ENCODE data around the gene FSD1L.
A peak's percentile ranks its signal among the peaks of the same experiment; 100 is the strongest.

The FSD1L gene

DNA sequence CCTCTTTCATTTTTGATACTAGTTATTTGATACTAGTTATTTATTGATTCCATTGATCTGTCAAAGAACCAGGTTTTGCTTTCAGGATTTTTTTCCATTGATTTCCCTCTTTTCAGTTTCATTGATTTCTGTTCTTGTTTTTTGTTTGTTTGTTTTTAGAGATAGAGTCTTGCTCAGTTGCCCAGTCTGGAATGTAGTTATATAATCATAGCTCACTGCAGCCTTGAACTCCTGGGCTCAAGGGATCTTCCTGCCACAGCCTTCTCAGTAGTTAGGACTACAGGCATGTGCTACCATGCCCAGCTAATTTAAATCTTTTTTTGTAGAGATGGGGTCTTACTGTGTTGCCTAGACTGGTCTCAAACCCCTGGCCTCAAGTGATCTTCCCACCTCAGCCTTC is 49.9 kb downstream of the FSD1L start:
- H2BK15ac ChIP-seq (replicated peaks; ENCODE audit: low read depth), result no peak overlapping the region
- no peak overlapping the region for H3K4ac ChIP-seq (ENCODE audit: low read depth, low read length)
- no peaks in the 10 kb centered on the region for H3K27me3 ChIP-seq (ENCODE audit: insufficient read depth, low read length, poor library complexity)
- no peak overlapping the region for H4K8ac ChIP-seq (ENCODE audit: low read depth, low read length)
- H3K4me1 ChIP-seq (ENCODE audit: control insufficient read depth, low read depth, low read length), result no peaks in the 10 kb centered on the region
- no peaks in the 10 kb centered on the region for H3K79me2 ChIP-seq (ENCODE audit: control insufficient read depth, insufficient read depth, low read length)
- DNase-seq, result no peak
- peaks cover 3% of the 10 kb centered on the region for H3K79me1 ChIP-seq (ENCODE audit: low read length)
- H3K36me3 ChIP-seq (ENCODE audit: control insufficient read depth, insufficient read depth, low read length), result no peaks in the 10 kb centered on the region
- H3K56ac ChIP-seq (ENCODE audit: low read length), result no peak overlapping the region
- no peak overlapping the region for H2BK5ac ChIP-seq (ENCODE audit: low read length)
- no peak overlapping the region for H2BK120ac ChIP-seq (ENCODE audit: low read depth, low read length)
- no peak overlapping the region for H2AK5ac ChIP-seq (ENCODE audit: low read length)
- no peak overlapping the region for H3K4me3 ChIP-seq (ENCODE audit: low read length)
- no peak overlapping the region for H4K5ac ChIP-seq (ENCODE audit: low read length)
- H3K9ac ChIP-seq (ENCODE audit: low read length), result no peak overlapping the region
- no peak overlapping the region for H3K4me2 ChIP-seq (ENCODE audit: low read length)
- no peak overlapping the region for H3K18ac ChIP-seq (ENCODE audit: low read length)
- no peak overlapping the region for H3K27ac ChIP-seq (ENCODE audit: low read depth, low read length)
- H3K23ac ChIP-seq (ENCODE audit: low read length), result no peak overlapping the region

DNA sequence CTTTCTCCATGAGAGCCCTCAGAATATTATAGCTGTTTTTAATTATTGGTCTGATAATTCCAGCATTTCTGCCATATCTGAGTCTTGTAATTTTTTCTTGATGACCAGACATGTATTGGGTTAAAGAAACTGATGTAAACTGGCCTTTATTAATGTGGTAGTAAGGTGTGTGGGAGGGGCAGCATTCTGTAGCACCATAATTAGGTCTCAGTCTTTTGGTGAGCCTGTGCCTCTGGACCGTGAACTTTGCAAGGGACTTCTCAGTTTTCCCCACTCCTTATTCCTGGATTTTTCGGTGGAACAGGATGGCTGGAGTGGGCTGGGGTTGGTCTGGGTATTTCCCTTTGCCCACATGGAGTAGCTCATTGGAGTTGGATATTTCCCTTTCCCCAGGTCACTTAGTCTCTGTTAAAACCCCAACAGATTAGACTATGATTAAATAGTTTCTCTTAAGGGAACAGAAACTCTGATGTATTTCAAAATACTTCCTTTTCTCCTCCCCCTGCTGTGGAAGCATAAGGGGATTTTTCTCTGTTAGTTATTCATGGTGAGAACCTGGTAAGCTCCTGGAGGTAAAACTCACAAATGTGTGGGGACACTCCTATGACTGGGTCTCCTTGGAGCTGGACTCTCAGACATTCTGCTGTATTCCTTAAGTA is 52.4 kb downstream of the FSD1L start:
- Histone ChIP-seq H3K36me3 (ENCODE audit: control insufficient read depth, insufficient read depth, low read length) (no peaks in the 10 kb centered on the region), H3K18ac (ENCODE audit: low read length) (no peak overlapping the region), H3K27me3 (ENCODE audit: insufficient read depth, low read length, poor library complexity) (no peaks in the 10 kb centered on the region), H3K79me2 (ENCODE audit: control insufficient read depth, insufficient read depth, low read length) (no peaks in the 10 kb centered on the region), H3K23ac (ENCODE audit: low read length) (no peak overlapping the region), H3K4me3 (ENCODE audit: low read length) (no peak overlapping the region), H2BK5ac (ENCODE audit: low read length) (no peak overlapping the region), H3K4ac (ENCODE audit: low read depth, low read length) (no peak overlapping the region), H3K4me1 (ENCODE audit: control insufficient read depth, low read depth, low read length) (no peaks in the 10 kb centered on the region), H3K79me1 (ENCODE audit: low read length) (peaks cover 3% of the 10 kb centered on the region), H2BK120ac (ENCODE audit: low read depth, low read length) (no peak overlapping the region), H3K56ac (ENCODE audit: low read length) (no peak overlapping the region), H3K27ac (ENCODE audit: low read depth, low read length) (no peak overlapping the region), H4K5ac (ENCODE audit: low read length) (no peak overlapping the region), H2BK15ac (replicated peaks; ENCODE audit: low read depth) (no peak overlapping the region), H3K4me2 (ENCODE audit: low read length) (no peak overlapping the region), H2AK5ac (ENCODE audit: low read length) (no peak overlapping the region), H4K8ac (ENCODE audit: low read depth, low read length) (no peak overlapping the region), H3K9ac (ENCODE audit: low read length) (no peak overlapping the region)
- DNase-seq, result no peak
- no CpG with 5 or more reads among the region's 2 CpGs for WGBS (ENCODE audit: extremely low coverage, insufficient coverage, low lambda C conversion rate)

DNA sequence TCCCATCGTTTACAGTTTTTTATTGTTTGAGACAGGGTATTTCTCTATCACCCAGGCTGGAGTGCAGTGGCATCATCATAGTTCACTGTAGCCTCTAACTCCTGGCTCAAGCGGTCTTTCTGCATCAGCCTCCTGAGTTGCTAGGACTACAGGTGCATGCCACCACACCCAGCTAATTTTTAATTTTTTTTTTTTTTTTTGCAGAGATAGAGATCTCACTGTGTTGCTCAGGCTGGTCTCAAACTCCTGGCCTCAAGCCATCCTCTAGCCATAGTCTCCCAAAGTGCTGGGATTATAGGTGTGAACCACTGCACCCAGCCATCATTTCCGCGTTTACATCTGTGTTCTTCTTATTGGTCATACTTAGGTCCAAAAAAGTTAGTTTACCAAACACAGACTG is 53.6 kb downstream of the FSD1L start:
- H2BK5ac ChIP-seq (ENCODE audit: low read length), result no peak overlapping the region
- no peak overlapping the region for H3K4me2 ChIP-seq (ENCODE audit: low read length)
- DNase-seq, result no peak
- H3K79me1 ChIP-seq (ENCODE audit: low read length), result peaks cover 3% of the 10 kb centered on the region
- WGBS (ENCODE audit: extremely low coverage, insufficient coverage, low lambda C conversion rate), result no CpG with 5 or more reads among the region's 4 CpGs
- no peak overlapping the region for H3K27ac ChIP-seq (ENCODE audit: low read depth, low read length)
- no peak overlapping the region for H3K56ac ChIP-seq (ENCODE audit: low read length)
- H3K9ac ChIP-seq (ENCODE audit: low read length), result no peak overlapping the region
- no peak overlapping the region for H4K8ac ChIP-seq (ENCODE audit: low read depth, low read length)
- no peak overlapping the region for H3K23ac ChIP-seq (ENCODE audit: low read length)
- H2AK5ac ChIP-seq (ENCODE audit: low read length), result no peak overlapping the region
- H2BK15ac ChIP-seq (replicated peaks; ENCODE audit: low read depth), result no peak overlapping the region
- no peak overlapping the region for H2BK120ac ChIP-seq (ENCODE audit: low read depth, low read length)
- H3K79me2 ChIP-seq (ENCODE audit: control insufficient read depth, insufficient read depth, low read length), result no peaks in the 10 kb centered on the region
- no peaks in the 10 kb centered on the region for H3K36me3 ChIP-seq (ENCODE audit: control insufficient read depth, insufficient read depth, low read length)
- no peak overlapping the region for H3K18ac ChIP-seq (ENCODE audit: low read length)
- H4K5ac ChIP-seq (ENCODE audit: low read length), result no peak overlapping the region
- H3K4me1 ChIP-seq (ENCODE audit: control insufficient read depth, low read depth, low read length), result no peaks in the 10 kb centered on the region
- H3K4ac ChIP-seq (ENCODE audit: low read depth, low read length), result no peak overlapping the region
- H3K27me3 ChIP-seq (ENCODE audit: insufficient read depth, low read length, poor library complexity), result no peaks in the 10 kb centered on the region
- H3K4me3 ChIP-seq (ENCODE audit: low read length), result no peak overlapping the region

DNA sequence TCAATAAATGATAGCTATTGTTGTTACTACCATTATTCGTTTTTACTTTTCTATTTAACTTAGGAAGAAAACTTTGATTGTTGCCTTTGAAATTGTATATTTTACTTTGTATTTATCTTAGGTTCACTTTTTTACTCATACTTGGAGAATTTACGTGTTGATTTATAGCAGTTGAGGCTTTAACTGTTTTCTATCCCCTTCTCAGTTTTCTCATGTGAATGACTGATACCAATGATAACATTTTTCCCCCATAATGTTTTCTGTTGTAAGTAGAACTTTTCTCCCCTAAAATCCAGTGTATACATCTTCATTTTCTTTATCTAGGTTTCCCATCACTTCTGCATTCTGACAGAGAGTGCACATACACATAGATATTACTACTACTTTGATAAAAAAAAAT is 54.4 kb downstream of the FSD1L start:
- Histone ChIP-seq H3K4me3 (ENCODE audit: low read length) (no peak overlapping the region), H2BK15ac (replicated peaks; ENCODE audit: low read depth) (no peak overlapping the region), H2AK5ac (ENCODE audit: low read length) (no peak overlapping the region), H3K9ac (ENCODE audit: low read length) (no peak overlapping the region), H3K56ac (ENCODE audit: low read length) (no peak overlapping the region), H3K4ac (ENCODE audit: low read depth, low read length) (no peak overlapping the region), H3K18ac (ENCODE audit: low read length) (no peak overlapping the region), H3K79me2 (ENCODE audit: control insufficient read depth, insufficient read depth, low read length) (no peaks in the 10 kb centered on the region), H3K23ac (ENCODE audit: low read length) (no peak overlapping the region), H2BK120ac (ENCODE audit: low read depth, low read length) (no peak overlapping the region), H3K4me2 (ENCODE audit: low read length) (no peak overlapping the region), H3K36me3 (ENCODE audit: control insufficient read depth, insufficient read depth, low read length) (no peaks in the 10 kb centered on the region), H3K27me3 (ENCODE audit: insufficient read depth, low read length, poor library complexity) (no peaks in the 10 kb centered on the region), H2BK5ac (ENCODE audit: low read length) (no peak overlapping the region), H4K8ac (ENCODE audit: low read depth, low read length) (no peak overlapping the region), H3K27ac (ENCODE audit: low read depth, low read length) (no peak overlapping the region), H3K4me1 (ENCODE audit: control insufficient read depth, low read depth, low read length) (no peaks in the 10 kb centered on the region), H3K79me1 (ENCODE audit: low read length) (peaks cover 3% of the 10 kb centered on the region), H4K5ac (ENCODE audit: low read length) (no peak overlapping the region)
- no CpG with 5 or more reads among the region's 2 CpGs for WGBS (ENCODE audit: extremely low coverage, insufficient coverage, low lambda C conversion rate)
- DNase-seq, result no peak

DNA sequence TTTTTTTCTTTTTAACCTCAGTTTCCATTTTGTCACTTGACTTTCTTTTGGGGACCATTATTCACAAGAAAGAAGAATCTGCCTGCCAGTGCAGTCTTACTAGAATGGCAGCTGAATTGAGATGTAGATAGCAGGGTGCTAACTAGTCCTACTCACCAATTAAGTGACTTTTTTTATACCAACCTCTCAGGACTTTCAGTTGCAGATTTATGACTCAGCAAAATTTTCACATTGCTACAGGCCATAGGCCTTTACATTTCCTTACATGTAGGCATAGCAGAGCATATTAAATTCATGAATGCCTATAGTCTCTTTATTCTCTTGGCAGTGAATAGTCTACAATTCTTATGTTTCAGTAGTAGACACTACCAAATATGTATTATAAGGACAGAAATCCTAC is 56.0 kb downstream of the FSD1L start:
- H4K5ac ChIP-seq (ENCODE audit: low read length), result no peak overlapping the region
- no peaks in the 10 kb centered on the region for H3K79me2 ChIP-seq (ENCODE audit: control insufficient read depth, insufficient read depth, low read length)

DNA sequence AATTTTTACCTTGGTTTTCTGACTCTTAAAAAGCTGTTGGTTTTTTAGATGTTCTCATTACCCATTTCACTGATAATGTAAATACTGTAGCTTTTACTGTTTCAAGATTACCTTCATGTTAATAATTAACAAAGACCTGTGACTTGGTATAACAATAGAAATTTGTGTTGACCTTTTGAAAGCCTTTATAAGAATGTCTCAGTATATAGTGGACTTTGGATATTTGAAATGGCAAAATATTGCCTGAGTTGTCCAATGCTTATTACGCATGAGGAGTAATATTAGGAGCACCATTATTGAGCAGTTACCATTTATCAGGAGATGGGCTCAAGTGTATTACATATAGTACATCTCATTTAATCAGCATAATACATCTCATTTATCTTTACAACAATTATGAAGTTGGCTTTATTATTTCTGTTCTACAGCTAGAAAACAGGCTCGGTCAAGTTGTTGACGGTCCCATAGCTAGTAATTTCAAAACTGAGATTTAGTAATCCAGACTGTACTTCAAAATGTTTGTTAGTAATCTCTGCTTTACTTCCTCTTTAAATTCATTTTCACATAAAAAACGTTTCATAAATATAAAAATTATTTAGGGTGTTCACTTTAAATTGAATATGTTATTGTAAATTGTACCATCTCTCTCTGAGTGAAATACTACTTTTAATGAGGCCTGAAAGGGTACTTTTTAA is 59.4 kb downstream of the FSD1L start:
- no peak overlapping the region for H3K23ac ChIP-seq (ENCODE audit: low read length)
- H3K4me1 ChIP-seq (ENCODE audit: control insufficient read depth, low read depth, low read length), result no peaks in the 10 kb centered on the region
- H2BK5ac ChIP-seq (ENCODE audit: low read length), result no peak overlapping the region
- no peak overlapping the region for H2BK15ac ChIP-seq (replicated peaks; ENCODE audit: low read depth)
- DNase-seq, result no peak
- no peak overlapping the region for H4K8ac ChIP-seq (ENCODE audit: low read depth, low read length)
- H3K36me3 ChIP-seq (ENCODE audit: control insufficient read depth, insufficient read depth, low read length), result no peaks in the 10 kb centered on the region
- 100% methylated on average over 1 of the region's 4 CpGs for WGBS (ENCODE audit: extremely low coverage, insufficient coverage, low lambda C conversion rate)
- no peak overlapping the region for H3K4me3 ChIP-seq (ENCODE audit: low read length)
- H3K27ac ChIP-seq (ENCODE audit: low read depth, low read length), result no peak overlapping the region
- no peak overlapping the region for H3K4me2 ChIP-seq (ENCODE audit: low read length)
- no peaks in the 10 kb centered on the region for H3K27me3 ChIP-seq (ENCODE audit: insufficient read depth, low read length, poor library complexity)
- no peak overlapping the region for H3K9ac ChIP-seq (ENCODE audit: low read length)
- H3K18ac ChIP-seq (ENCODE audit: low read length), result no peak overlapping the region
- no peaks in the 10 kb centered on the region for H3K79me2 ChIP-seq (ENCODE audit: control insufficient read depth, insufficient read depth, low read length)
- no peaks in the 10 kb centered on the region for H3K79me1 ChIP-seq (ENCODE audit: low read length)
- H4K5ac ChIP-seq (ENCODE audit: low read length), result no peak overlapping the region
- no peak overlapping the region for H3K56ac ChIP-seq (ENCODE audit: low read length)
- no peak overlapping the region for H2AK5ac ChIP-seq (ENCODE audit: low read length)
- H2BK120ac ChIP-seq (ENCODE audit: low read depth, low read length), result no peak overlapping the region
- no peak overlapping the region for H3K4ac ChIP-seq (ENCODE audit: low read depth, low read length)

More for the DNA sequence above, 56.0 kb downstream of the FSD1L start:
- Histone ChIP-seq H3K79me1 (ENCODE audit: low read length) (peaks cover 2% of the 10 kb centered on the region), H2AK5ac (ENCODE audit: low read length) (no peak overlapping the region), H3K56ac (ENCODE audit: low read length) (no peak overlapping the region), H3K18ac (ENCODE audit: low read length) (no peak overlapping the region), H4K8ac (ENCODE audit: low read depth, low read length) (no peak overlapping the region), H2BK120ac (ENCODE audit: low read depth, low read length) (no peak overlapping the region), H3K23ac (ENCODE audit: low read length) (no peak overlapping the region), H3K27ac (ENCODE audit: low read depth, low read length) (no peak overlapping the region), H3K4me1 (ENCODE audit: control insufficient read depth, low read depth, low read length) (no peaks in the 10 kb centered on the region), H3K36me3 (ENCODE audit: control insufficient read depth, insufficient read depth, low read length) (no peaks in the 10 kb centered on the region), H3K4me3 (ENCODE audit: low read length) (no peak overlapping the region), H3K9ac (ENCODE audit: low read length) (no peak overlapping the region), H2BK15ac (replicated peaks; ENCODE audit: low read depth) (no peak overlapping the region), H2BK5ac (ENCODE audit: low read length) (no peak overlapping the region), H3K4me2 (ENCODE audit: low read length) (no peak overlapping the region), H3K4ac (ENCODE audit: low read depth, low read length) (no peak overlapping the region), H3K27me3 (ENCODE audit: insufficient read depth, low read length, poor library complexity) (no peaks in the 10 kb centered on the region)
- peak; percentile 13 for DNase-seq
